ENCODE results near the gene ALOX5. TPM values are rescaled to one million over a fixed set of nuclear protein-coding genes. Genes with fewer than 3 reads are reported as not detected.
A peak's percentile ranks its signal among the peaks of the same experiment; 100 is the strongest.

ALOX5 gene
- total and polyA plus RNA-seq, 2 experiments from 2014 or later = 3.7 to 5.4 TPM

DNA sequence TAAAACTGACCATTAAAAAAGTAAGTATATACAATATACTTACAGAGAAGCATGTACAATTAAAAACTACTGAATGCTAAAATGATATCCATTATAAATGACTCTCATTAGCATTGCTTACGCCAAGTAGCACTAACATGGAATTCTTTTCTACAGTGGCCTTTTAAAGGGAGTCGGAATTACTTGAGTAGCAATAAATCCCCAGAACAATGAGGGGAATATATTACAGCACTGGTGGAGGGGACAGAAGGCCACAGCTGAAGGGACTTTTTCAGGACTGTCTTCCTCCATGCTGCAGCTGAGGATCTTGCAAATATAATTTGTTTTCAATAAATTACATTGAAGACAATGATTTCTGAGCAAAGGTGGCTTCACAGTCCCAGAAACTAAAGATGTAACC lies 97.0 kb downstream of the ALOX5 start:
- TF ChIP-seq ETS1 (IDR thresholded peaks at IDR 0.05) (no peak), REST (IDR thresholded peaks at IDR 0.05; ENCODE audit: unreplicated experiment) (no peak), EZH2phosphoT487 (IDR thresholded peaks at IDR 0.05; ENCODE audit: unreplicated experiment) (no peak)
- H3K27me3 Mint-ChIP-seq (ENCODE audit: insufficient read depth, low read depth, poor library complexity) = peaks cover 4% of the 10 kb centered on the region
- Histone ChIP-seq H3K27me3 (ENCODE audit: insufficient read depth) (no peaks in the 10 kb centered on the region), H3K9me2 (ENCODE audit: insufficient read depth) (0 out of 2 replicates have a peak, but pooled peaks cover 6% of the 10 kb centered on the region), H3K36me3 (ENCODE audit: insufficient read depth) (no peaks in the 10 kb centered on the region), H3K4me1 (ENCODE audit: insufficient read depth) (peaks cover 21% of the 10 kb centered on the region), H3K4me3 (no peak overlapping the region), H3K4me2 (no peak overlapping the region), H3K27ac (ENCODE audit: low read depth) (no peak overlapping the region), H2AFZ (no peak overlapping the region), H3F3A (replicated peaks; ENCODE audit: low read depth) (no peaks in the 10 kb centered on the region), H4K20me1 (replicated peaks; ENCODE audit: insufficient read depth) (no peaks in the 10 kb centered on the region), H3K79me2 (replicated peaks; ENCODE audit: insufficient read depth) (peaks cover 16% of the 10 kb centered on the region)
- H3K4me3 Mint-ChIP-seq = no peak overlapping the region
- no peak for DNase-seq (ENCODE audit: low spot score)
- H3K9me3 Mint-ChIP-seq = no peaks in the 10 kb centered on the region; the same call in 2 of the 3 replicates
- H3K36me3 Mint-ChIP-seq (ENCODE audit: low read depth) = no peaks in the 10 kb centered on the region; the same call in 2 of the 3 replicates
- no peak for ATAC-seq
- peaks cover 27% of the 10 kb centered on the region for H3K4me1 Mint-ChIP-seq
- H3K27ac Mint-ChIP-seq = no peak overlapping the region

GRCh38 chr10:45471531-45472310 lies 97.7 kb downstream of the ALOX5 start:
- H3K4me2 ChIP-seq = peak overlapping the region; percentile 4; the same call in 1 of the 2 replicates
- H3K27ac Mint-ChIP-seq = peak overlapping the region; percentile 72
- ATAC-seq = peak; percentile 92
- TF ChIP-seq ETS1 (IDR thresholded peaks at IDR 0.05) (no peak), ZNF331 (CRISPR knock-in tag; IDR thresholded peaks at IDR 0.05; ENCODE audit: low read depth) (no peak), EZH2 (IDR thresholded peaks at IDR 0.05; ENCODE audit: low read depth, unreplicated experiment) (no peak), CTCF (conservative IDR thresholded peaks at IDR 0.05; ENCODE audit: low read depth in 2 of 2) (no peak), ZNF114 (CRISPR knock-in tag; IDR thresholded peaks at IDR 0.05) (no peak), EZH2phosphoT487 (IDR thresholded peaks at IDR 0.05; ENCODE audit: unreplicated experiment) (no peak), REST (IDR thresholded peaks at IDR 0.05; ENCODE audit: unreplicated experiment) (no peak)

More at GRCh38 chr10:45471531-45472310, 97.7 kb downstream of the ALOX5 start:
- Histone ChIP-seq H3K36me3 (ENCODE audit: insufficient read depth) (no peaks in the 10 kb centered on the region), H3K27me3 (ENCODE audit: insufficient read depth) (no peaks in the 10 kb centered on the region), H3K4me1 (ENCODE audit: insufficient read depth) (peaks cover 21% of the 10 kb centered on the region), H3F3A (replicated peaks; ENCODE audit: low read depth) (no peaks in the 10 kb centered on the region), H4K20me1 (replicated peaks; ENCODE audit: insufficient read depth) (no peaks in the 10 kb centered on the region), H3K79me2 (replicated peaks; ENCODE audit: insufficient read depth) (peaks cover 16% of the 10 kb centered on the region), H3K4me3 (no peak overlapping the region), H2AFZ (no peak overlapping the region), H3K9me2 (ENCODE audit: insufficient read depth) (0 out of 2 replicates have a peak, but pooled peaks cover 6% of the 10 kb centered on the region), H3K27ac (ENCODE audit: low read depth) (no peak overlapping the region)
- peaks cover 27% of the 10 kb centered on the region for H3K4me1 Mint-ChIP-seq
- H3K36me3 Mint-ChIP-seq (ENCODE audit: low read depth) = no peaks in the 10 kb centered on the region; the same call in 2 of the 3 replicates
- peak; percentile 86 for DNase-seq (ENCODE audit: low spot score)
- no peaks in the 10 kb centered on the region; the same call in 2 of the 3 replicates for H3K9me3 Mint-ChIP-seq
- peak overlapping the region; percentile 45; the same call in 1 of the 3 replicates for H3K4me3 Mint-ChIP-seq
- peaks cover 4% of the 10 kb centered on the region for H3K27me3 Mint-ChIP-seq (ENCODE audit: insufficient read depth, low read depth, poor library complexity)

Data from GM23338 (cell line).